ENCODE results near the gene PVALEF.

GRCh38 chr17:81157848-81158687, 7.2 kb upstream of the PVALEF start:
- TF ChIP-seq CREB1 (IDR thresholded peaks at IDR 0.05; ENCODE audit: low read depth) (no peak), YY1 (IDR thresholded peaks at IDR 0.05; ENCODE audit: low read depth) (no peak), RAD21 (IDR thresholded peaks at IDR 0.05; ENCODE audit: low read depth) (no peak)

Data from Ishikawa (cell line).